ENCODE data around the gene PRL.

DNA sequence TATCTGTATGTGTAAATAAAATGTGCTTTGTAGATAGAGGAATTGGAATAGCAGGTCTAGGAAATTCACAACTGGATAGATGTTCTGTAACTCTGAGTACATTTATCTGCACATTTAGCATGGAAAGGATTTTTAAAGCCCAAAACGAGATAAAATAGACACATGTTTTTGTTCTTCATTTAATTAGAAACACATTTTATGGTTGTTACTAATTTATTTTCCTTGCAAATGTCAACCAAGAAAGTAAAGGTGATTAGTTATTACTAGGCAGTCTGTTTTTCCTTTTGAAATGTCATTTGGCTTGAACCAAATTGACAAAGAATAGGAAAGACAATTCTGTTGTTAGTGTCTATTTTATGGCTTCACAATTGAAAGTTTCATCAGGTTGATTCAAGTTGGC lies 769 bp downstream of the PRL start:
- no peak for TF ChIP-seq POLR2A (IDR thresholded peaks at IDR 0.05)
- TF ChIP-seq, protein P1, sequence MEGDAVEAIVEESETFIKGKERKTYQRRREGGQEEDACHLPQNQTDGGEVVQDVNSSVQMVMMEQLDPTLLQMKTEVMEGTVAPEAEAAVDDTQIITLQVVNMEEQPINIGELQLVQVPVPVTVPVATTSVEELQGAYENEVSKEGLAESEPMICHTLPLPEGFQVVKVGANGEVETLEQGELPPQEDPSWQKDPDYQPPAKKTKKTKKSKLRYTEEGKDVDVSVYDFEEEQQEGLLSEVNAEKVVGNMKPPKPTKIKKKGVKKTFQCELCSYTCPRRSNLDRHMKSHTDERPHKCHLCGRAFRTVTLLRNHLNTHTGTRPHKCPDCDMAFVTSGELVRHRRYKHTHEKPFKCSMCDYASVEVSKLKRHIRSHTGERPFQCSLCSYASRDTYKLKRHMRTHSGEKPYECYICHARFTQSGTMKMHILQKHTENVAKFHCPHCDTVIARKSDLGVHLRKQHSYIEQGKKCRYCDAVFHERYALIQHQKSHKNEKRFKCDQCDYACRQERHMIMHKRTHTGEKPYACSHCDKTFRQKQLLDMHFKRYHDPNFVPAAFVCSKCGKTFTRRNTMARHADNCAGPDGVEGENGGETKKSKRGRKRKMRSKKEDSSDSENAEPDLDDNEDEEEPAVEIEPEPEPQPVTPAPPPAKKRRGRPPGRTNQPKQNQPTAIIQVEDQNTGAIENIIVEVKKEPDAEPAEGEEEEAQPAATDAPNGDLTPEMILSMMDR (IDR thresholded peaks at IDR 0.05 in 8 of 11, conservative IDR thresholded peaks at IDR 0.05 in 3 of 11): no peak
